ENCODE data around the gene NHP2. TPM values are rescaled to one million over a fixed set of nuclear protein-coding genes. Genes with fewer than 3 reads are reported as not detected.

Gene NHP2
- total RNA-seq, 1 experiment from 2014 or later, result 221 TPM

DNA sequence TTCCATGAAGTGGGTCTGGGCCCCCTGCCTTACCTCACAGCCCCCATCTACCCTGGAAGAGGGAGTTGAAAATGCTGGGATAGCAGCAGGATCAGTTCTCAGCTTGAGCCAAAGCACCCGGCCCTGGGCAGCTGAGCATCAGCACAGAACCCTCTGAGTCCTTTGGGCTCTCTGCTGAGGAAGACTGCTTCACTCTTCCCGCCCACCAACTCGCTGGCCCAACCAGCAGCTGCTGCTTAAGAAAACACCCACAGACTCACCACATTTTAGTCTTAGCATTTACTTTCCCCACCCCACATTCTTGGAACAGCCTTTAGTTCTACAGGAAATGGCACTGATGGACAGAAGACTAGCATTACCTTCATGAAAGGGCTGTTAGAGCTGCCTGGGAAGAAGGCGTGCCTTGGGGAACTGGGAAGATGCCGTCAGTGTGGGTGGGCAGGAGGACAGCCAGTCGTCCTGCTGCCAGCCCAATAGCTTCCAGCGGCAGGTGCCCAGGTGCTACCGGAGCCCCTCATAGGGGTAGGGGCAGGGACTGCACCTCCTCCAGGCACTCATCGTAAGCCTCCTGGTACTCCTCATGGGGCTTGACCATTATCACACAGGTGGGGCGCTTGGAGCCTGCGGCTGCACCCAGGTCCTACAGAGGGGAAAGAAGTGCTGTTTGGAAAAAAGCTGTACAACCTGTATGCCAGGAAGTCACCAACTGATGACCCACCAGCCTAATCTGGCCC, 4.3 kb downstream of the NHP2 start:
- Histone ChIP-seq H3K27me3 (ENCODE audit: insufficient read depth, low read depth) (no peaks in the 10 kb centered on the region), H3K27ac (no peak overlapping the region), H3K4me2 (no peak overlapping the region), H3K9me2 (ENCODE audit: insufficient read depth) (no peaks in the 10 kb centered on the region), H3K79me2 (ENCODE audit: low read depth) (peaks cover 19% of the 10 kb centered on the region), H3K4me3 (no peak overlapping the region), H2AFZ (no peak overlapping the region), H4K20me1 (ENCODE audit: insufficient read depth) (0 out of 2 replicates have a peak, but pooled peaks cover 5% of the 10 kb centered on the region), H3F3A (ENCODE audit: insufficient read depth, low read depth) (peaks cover 52% of the 10 kb centered on the region), H3K4me1 (replicated peaks; ENCODE audit: insufficient read depth) (peaks cover 40% of the 10 kb centered on the region), H3K36me3 (ENCODE audit: low read depth) (peaks cover 27% of the 10 kb centered on the region), H3K9me3 (ENCODE audit: insufficient read depth, low read depth) (no peaks in the 10 kb centered on the region)
- ChIA-PET CTCF (interaction anchor here (0.9 kb wide), 1 partner anchor 73 kb away, joined by 3 read pairs; no protein-coding TSS in a partner anchor), POLR2A (ENCODE audit: unreplicated experiment) (interaction anchor here (0.8 kb wide), 1 partner anchor 61 kb away, joined by 6 read pairs; no protein-coding TSS in a partner anchor)
- intact Hi-C loops (cut with micrococcal nuclease; ENCODE audit: unreplicated experiment), result no loop called here
- DNase-seq, result no peak
- no TSS peak for BruUV-seq (replicated peaks)
- TF ChIP-seq, protein P1, sequence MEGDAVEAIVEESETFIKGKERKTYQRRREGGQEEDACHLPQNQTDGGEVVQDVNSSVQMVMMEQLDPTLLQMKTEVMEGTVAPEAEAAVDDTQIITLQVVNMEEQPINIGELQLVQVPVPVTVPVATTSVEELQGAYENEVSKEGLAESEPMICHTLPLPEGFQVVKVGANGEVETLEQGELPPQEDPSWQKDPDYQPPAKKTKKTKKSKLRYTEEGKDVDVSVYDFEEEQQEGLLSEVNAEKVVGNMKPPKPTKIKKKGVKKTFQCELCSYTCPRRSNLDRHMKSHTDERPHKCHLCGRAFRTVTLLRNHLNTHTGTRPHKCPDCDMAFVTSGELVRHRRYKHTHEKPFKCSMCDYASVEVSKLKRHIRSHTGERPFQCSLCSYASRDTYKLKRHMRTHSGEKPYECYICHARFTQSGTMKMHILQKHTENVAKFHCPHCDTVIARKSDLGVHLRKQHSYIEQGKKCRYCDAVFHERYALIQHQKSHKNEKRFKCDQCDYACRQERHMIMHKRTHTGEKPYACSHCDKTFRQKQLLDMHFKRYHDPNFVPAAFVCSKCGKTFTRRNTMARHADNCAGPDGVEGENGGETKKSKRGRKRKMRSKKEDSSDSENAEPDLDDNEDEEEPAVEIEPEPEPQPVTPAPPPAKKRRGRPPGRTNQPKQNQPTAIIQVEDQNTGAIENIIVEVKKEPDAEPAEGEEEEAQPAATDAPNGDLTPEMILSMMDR (conservative IDR thresholded peaks at IDR 0.05), result no peak
- TF ChIP-seq EZH2 (IDR thresholded peaks at IDR 0.05; ENCODE audit: low read depth), result no peak

DNA sequence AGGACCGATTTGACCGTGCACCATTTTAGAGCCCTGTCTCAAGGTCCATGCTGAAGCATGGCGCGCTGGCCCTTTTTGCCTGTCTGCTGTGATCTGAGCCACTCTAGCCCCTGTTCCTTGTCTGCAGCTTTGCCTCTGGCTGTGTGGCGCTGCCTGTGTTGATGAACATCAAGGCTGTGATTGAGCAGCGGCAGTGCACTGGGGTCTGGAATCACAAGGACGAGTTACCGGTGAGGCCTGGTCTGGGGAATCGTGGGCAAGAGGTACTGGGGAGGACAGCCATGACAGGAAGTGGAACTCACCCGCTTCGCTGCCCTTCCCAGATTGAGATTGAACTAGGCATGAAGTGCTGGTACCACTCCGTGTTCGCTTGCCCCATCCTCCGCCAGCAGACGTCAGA, 6.3 kb downstream of the NHP2 start:
- intact Hi-C loops (cut with micrococcal nuclease; ENCODE audit: unreplicated experiment), result loop anchor here (2.0 kb wide), 1 partner anchor 23 kb away; no protein-coding TSS in a partner anchor
- ChIA-PET CTCF (interaction anchor here (3.6 kb wide), 1 partner anchor 71 kb away, joined by 34 read pairs; no protein-coding TSS in a partner anchor), POLR2A (ENCODE audit: unreplicated experiment) (interaction anchor here (0.6 kb wide), 1 partner anchor 953 kb away, joined by 31 read pairs; no protein-coding TSS in a partner anchor)
- Histone ChIP-seq H3K27me3 (ENCODE audit: insufficient read depth, low read depth) (no peaks in the 10 kb centered on the region), H3K27ac (peak overlapping the region; percentile 97), H3K4me1 (replicated peaks; ENCODE audit: insufficient read depth) (peaks cover 35% of the 10 kb centered on the region), H3K36me3 (ENCODE audit: low read depth) (peaks cover 31% of the 10 kb centered on the region), H3K9me2 (ENCODE audit: insufficient read depth) (no peaks in the 10 kb centered on the region), H3K9me3 (ENCODE audit: insufficient read depth, low read depth) (no peaks in the 10 kb centered on the region), H3F3A (ENCODE audit: insufficient read depth, low read depth) (peaks cover 52% of the 10 kb centered on the region), H2AFZ (no peak overlapping the region), H3K79me2 (ENCODE audit: low read depth) (peaks cover 7% of the 10 kb centered on the region), H3K4me2 (peak overlapping the region; percentile 58; the same call in 1 of the 2 replicates), H3K4me3 (no peak overlapping the region), H4K20me1 (ENCODE audit: insufficient read depth) (0 out of 2 replicates have a peak, but pooled peaks cover 5% of the 10 kb centered on the region)
- TF ChIP-seq, protein P1 (conservative IDR thresholded peaks at IDR 0.05), result no peak
- TF ChIP-seq EZH2 (IDR thresholded peaks at IDR 0.05; ENCODE audit: low read depth), result no peak
- no TSS peak for BruUV-seq (replicated peaks)
- DNase-seq, result no peak

DNA sequence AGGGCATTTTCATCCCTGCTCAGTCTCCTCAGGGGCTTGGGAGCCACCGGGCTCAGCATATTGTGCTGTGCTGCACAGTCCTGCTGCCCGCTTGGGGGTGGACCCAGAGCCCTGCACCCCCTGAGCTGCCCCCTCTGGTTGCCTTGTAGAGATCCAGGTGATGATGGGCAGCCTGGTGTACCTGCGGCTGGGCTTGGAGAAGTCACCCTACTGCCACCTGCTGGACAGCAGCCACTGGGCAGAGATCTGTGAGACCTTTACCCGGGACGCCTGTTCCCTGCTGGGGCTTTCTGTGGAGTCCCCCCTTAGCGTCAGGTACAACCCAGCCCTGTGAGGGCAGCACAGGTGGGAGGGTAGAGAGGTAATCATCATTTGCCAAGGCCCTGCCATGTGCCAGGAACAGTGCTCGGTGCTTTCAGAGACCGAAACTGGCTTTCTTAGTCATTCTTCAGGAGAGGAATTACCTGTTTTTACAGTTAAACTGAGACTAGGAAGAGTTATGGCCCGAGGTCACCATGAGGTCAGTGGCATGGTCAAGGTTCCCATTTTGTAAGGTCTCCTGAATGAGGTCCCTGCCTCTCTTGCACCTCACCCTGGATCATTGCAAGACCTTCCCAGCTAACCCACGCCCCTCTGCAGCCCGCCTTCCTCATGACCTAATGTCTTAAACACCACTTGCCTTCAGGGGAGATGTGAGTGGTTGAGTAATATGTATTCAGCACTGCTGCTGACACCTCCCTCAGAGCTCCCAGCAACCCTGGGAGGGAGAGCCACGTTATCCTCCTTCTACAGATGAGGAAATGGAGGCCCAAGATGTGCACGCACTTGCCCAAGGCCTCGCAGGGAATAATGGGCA, 7.5 kb downstream of the NHP2 start:
- peaks cover 8% of the 10 kb centered on the region; the same call in 1 of the 2 replicates for H4K20me1 ChIP-seq (ENCODE audit: insufficient read depth)
- H3K9me3 ChIP-seq (ENCODE audit: insufficient read depth, low read depth), result no peaks in the 10 kb centered on the region
- no peaks in the 10 kb centered on the region for H3K27me3 ChIP-seq (ENCODE audit: insufficient read depth, low read depth)
- H3K4me1 ChIP-seq (replicated peaks; ENCODE audit: insufficient read depth), result peaks cover 32% of the 10 kb centered on the region
- no peak for TF ChIP-seq EZH2 (IDR thresholded peaks at IDR 0.05; ENCODE audit: low read depth)
- TF ChIP-seq, protein P1 (conservative IDR thresholded peaks at IDR 0.05), result peak; percentile 95
- peak; percentile 81 to 98 for DNase-seq
- H3K4me2 ChIP-seq, result peak overlapping the region; percentile 58
- peaks cover 44% of the 10 kb centered on the region for H3F3A ChIP-seq (ENCODE audit: insufficient read depth, low read depth)
- H3K36me3 ChIP-seq (ENCODE audit: low read depth), result peaks cover 36% of the 10 kb centered on the region
- no peaks in the 10 kb centered on the region; the same call in 1 of the 2 replicates for H3K79me2 ChIP-seq (ENCODE audit: low read depth)
- H3K27ac ChIP-seq, result peak overlapping the region; percentile 97
- POLR2A ChIA-PET (ENCODE audit: unreplicated experiment), result interaction anchor here (0.7 kb wide), 1 partner anchor 232 kb away, joined by 5 read pairs; no protein-coding TSS in a partner anchor
- H2AFZ ChIP-seq, result no peak overlapping the region
- H3K9me2 ChIP-seq (ENCODE audit: insufficient read depth), result no peaks in the 10 kb centered on the region
- intact Hi-C loops (cut with micrococcal nuclease; ENCODE audit: unreplicated experiment), result loop anchor here (1.0 to 2.0 kb wide), 2 partner anchors 21 to 70 kb away; no protein-coding TSS in a partner anchor
- CTCF ChIA-PET, result interaction anchor here (0.6 to 3.6 kb wide), 4 partner anchors 14 to 1477 kb away, joined by 3 to 34 read pairs (median 4); partner anchors contain the start of gene HNRNPH1
- BruUV-seq (replicated peaks), result no TSS peak
- peak overlapping the region; percentile 19; the same call in 1 of the 2 replicates for H3K4me3 ChIP-seq
